OCI-LY3 (cell line): ENCODE measurements around the gene SPARCL1.
A peak's percentile ranks its signal among the peaks of the same experiment; 100 is the strongest.
"Not testable (repeated sequence)": the region's sequence is repeated elsewhere in the genome, so short reads cannot be mapped to it uniquely, and the experiment has no call there.

ENCODE experiments used
- H2AFZ ChIP-seq: fragments of 200-600, 300-600 bp; shearing (Covaris generic); 2 replicates; pipeline ENCODE4 v1.6.0; 2014; ENCODE audit warnings: antibody characterized with exemption, low read depth, low read length
- H3K27ac ChIP-seq: fragments of 200-600, 300-600 bp; sonication (generic); 2 replicates; pipeline ENCODE4 v1.5.1; 2014; ENCODE audit warnings: mild to moderate bottlenecking, low read length, moderate library complexity, mixed read lengths
- H3K27me3 ChIP-seq: fragments of 200-600, 300-600 bp; sonication (generic); 2 replicates; pipeline ENCODE4 v1.6.1; 2014; ENCODE audit warnings: low read depth, low read length, mixed read lengths
- H3K36me3 ChIP-seq: fragments of 200-600, 300-600 bp; sonication (generic); replicated peaks from 2 replicates; pipeline ENCODE3; 2014; ENCODE audit warnings: low read depth, low read length, mixed read lengths
- H3K4me1 ChIP-seq: fragments of 300-600, 200-600 bp; sonication (generic); 2 replicates; pipeline ENCODE4 v1.6.1; 2014; ENCODE audit warnings: low read length, mixed read lengths
- H3K4me2 ChIP-seq: fragments of 200-600, 300-600 bp; sonication (generic); 2 replicates; pipeline ENCODE4 v1.6.1; 2014; ENCODE audit warnings: low read length, mixed read lengths
- H3K4me3 ChIP-seq: fragments of 300-600, 200-600 bp; sonication (generic); 2 replicates; pipeline ENCODE4 v1.5.1; 2014; ENCODE audit warnings: antibody characterized with exemption, mild to moderate bottlenecking, low read length, moderate library complexity
- H3K79me2 ChIP-seq: fragments of 300-600, 200-600 bp; shearing (Covaris generic); 2 replicates; pipeline ENCODE4 v1.6.1; 2014; ENCODE audit warnings: mild to moderate bottlenecking, low read length, mixed read lengths
- H3K9ac ChIP-seq: fragments of 300-600, 200-600 bp; shearing (Covaris generic); 2 replicates; pipeline ENCODE4 v1.6.0; 2014; ENCODE audit warnings: mild to moderate bottlenecking, low read length, moderate library complexity
- H3K9me3 ChIP-seq: fragments of 200-600, 300-600 bp; shearing (Covaris generic); 2 replicates; pipeline ENCODE4 v1.6.1; 2014; ENCODE audit warnings: low read length, mixed read lengths; ENCODE audit not compliant: insufficient read depth
- H4K20me1 ChIP-seq: fragments of 200-600, 300-600 bp; sonication (generic); 2 replicates; pipeline ENCODE4 v1.6.1; 2016; ENCODE audit warnings: low read length, mixed read lengths; ENCODE audit not compliant: insufficient read depth
- CTCF ChIP-seq: fragments of 200-600, 300-600 bp; sonication (generic); IDR thresholded peaks from 2 replicates; pipeline ENCODE4 v1.5.1; 2014; ENCODE audit warnings: antibody characterized with exemption, low read length, low read depth
- EZH2phosphoT487 ChIP-seq: fragments of 200-600 bp; shearing (Covaris generic); IDR thresholded peaks from 2 replicates; pipeline ENCODE4 v1.6.1; 2018; ENCODE audit warnings: antibody characterized with exemption, mixed run types, low read depth

SPARCL1 gene

GRCh38 chr4:87497159-87497558 lies 32.0 kb downstream of the SPARCL1 start:
- H3K27ac ChIP-seq = no peak overlapping the region

GRCh38 chr4:87493115-87493514 lies 36.1 kb downstream of the SPARCL1 start:
- H3K79me2 ChIP-seq = no peaks in the 10 kb centered on the region
- TF ChIP-seq CTCF (no peak), EZH2phosphoT487 (no peak)
- H3K9ac ChIP-seq = no peak overlapping the region
- no peak overlapping the region for H3K27ac ChIP-seq
- no peaks in the 10 kb centered on the region for H3K9me3 ChIP-seq
- H3K4me2 ChIP-seq = no peak overlapping the region
- H3K4me1 ChIP-seq = peaks cover 12% of the 10 kb centered on the region
- no peaks in the 10 kb centered on the region for H3K27me3 ChIP-seq
- no peaks in the 10 kb centered on the region for H4K20me1 ChIP-seq
- no peaks in the 10 kb centered on the region for H3K36me3 ChIP-seq
- H3K4me3 ChIP-seq = no peak overlapping the region
- H2AFZ ChIP-seq = no peak overlapping the region

More at GRCh38 chr4:87497159-87497558, 32.0 kb downstream of the SPARCL1 start:
- Histone ChIP-seq H3K4me2 (no peak overlapping the region), H2AFZ (no peak overlapping the region), H3K9me3 (no peaks in the 10 kb centered on the region), H3K4me3 (no peak overlapping the region), H3K4me1 (peaks cover 24% of the 10 kb centered on the region), H3K27me3 (no peaks in the 10 kb centered on the region), H3K79me2 (no peaks in the 10 kb centered on the region), H3K36me3 (no peaks in the 10 kb centered on the region), H3K9ac (no peak overlapping the region), H4K20me1 (no peaks in the 10 kb centered on the region)
- TF ChIP-seq CTCF (peak; percentile 55), EZH2phosphoT487 (no peak)

- H3K79me2 ChIP-seq, H3K4me3 ChIP-seq, H3K4me2 ChIP-seq, H4K20me1 ChIP-seq, H3K9me3 ChIP-seq, H3K27ac ChIP-seq, H3K36me3 ChIP-seq, H3K4me1 ChIP-seq, H3K9ac ChIP-seq, H2AFZ ChIP-seq, H3K27me3 ChIP-seq: not testable (repeated sequence)
These were observed 37.3 kb downstream of the SPARCL1 start for GRCh38 chr4:87491851-87492250.

DNA sequence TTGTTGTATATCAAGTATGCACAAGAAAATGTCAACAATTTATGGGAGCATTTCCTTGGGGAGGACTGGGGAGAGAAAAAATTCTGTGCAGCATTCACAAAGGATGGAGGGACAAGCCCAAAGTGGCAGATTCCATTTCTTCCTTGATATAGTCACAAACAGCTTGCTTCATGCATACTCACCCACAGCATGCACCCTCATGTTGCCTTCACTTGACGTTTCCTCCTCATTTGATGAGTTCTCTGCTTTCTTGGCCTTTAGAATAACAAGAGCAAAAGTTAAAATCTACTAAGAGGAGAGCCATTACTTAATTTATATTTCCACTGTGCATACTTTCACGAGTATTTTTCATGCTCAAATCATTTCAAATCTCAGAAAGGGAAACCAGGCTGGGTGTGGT lies 37.7 kb downstream of the SPARCL1 start:
- Histone ChIP-seq H2AFZ (no peak overlapping the region), H3K27ac (no peak overlapping the region), H3K4me1 (peaks cover 10% of the 10 kb centered on the region), H3K4me3 (no peak overlapping the region), H4K20me1 (no peaks in the 10 kb centered on the region), H3K36me3 (no peaks in the 10 kb centered on the region), H3K27me3 (no peaks in the 10 kb centered on the region), H3K9me3 (no peaks in the 10 kb centered on the region), H3K79me2 (no peaks in the 10 kb centered on the region), H3K4me2 (no peak overlapping the region), H3K9ac (no peak overlapping the region)
- TF ChIP-seq CTCF = no peak
- no peak for TF ChIP-seq EZH2phosphoT487
